K562 (cell line): ENCODE data around the gene CPED1. TPM values are rescaled to one million over a fixed set of nuclear protein-coding genes. Genes with fewer than 3 reads are reported as not detected.
A peak's percentile ranks its signal among the peaks of the same experiment; 100 is the strongest.

Experiments
- ATAC-seq: fragments of 200-7000 bp; cut with Tn5 transposase; 3 replicates; pipeline ENCODE4 v1.9.1; 2020; ENCODE audit warnings: moderate library complexity
- BruUV-seq: library from RNA; stranded (reverse); fragments of 400-500 nt; replicated peaks from 2 replicates; lab custom pipeline; 2021; lab: Mats Ljungman, UMichigan
- CTCF ChIA-PET: fragments of 300-600 bp; formaldehyde crosslinking; extraction: SDS; loops from one replicate; lab custom pipeline; 2021; ENCODE audit warnings: low intra/inter-chr PET ratio; lab: Yijun Ruan, JAX
- POLR2A ChIA-PET: fragments of 300-600, 350-650 bp; sonication (Branson Sonifier 250); formaldehyde crosslinking; extraction: SDS; loops from one replicate; lab custom pipeline; 2021; ENCODE audit warnings: antibody characterized with exemption, inconsistent platforms; lab: Yijun Ruan, JAX
- DNase-seq, 4 experiments: peaks; one replicate each; pipeline versions ENCODE4 v3.0.0 to v3.0.0-alpha.2; 2011 to 2018; ENCODE audit warnings: low spot score in 3 of 4, mixed read lengths in 3 of 4; ENCODE audit errors: extremely low read depth in 1 of 4
- FAIRE-seq: peaks from 2 replicates; lab custom pipeline; 2011; peaks lifted over from hg19 to GRCh38; lab: Jason Lieb, UNC
- H2AFZ ChIP-seq: 2 replicates; pipeline ENCODE4 v1.6.0; 2011; ENCODE audit warnings: low read depth, low read length, control low read depth, inconsistent platforms
- H3K27ac ChIP-seq: fragments of 200-600 bp; 3 replicates; pipeline ENCODE4 v1.8.0; 2011; ENCODE audit warnings: low read depth, mild to moderate bottlenecking, control low read depth, inconsistent platforms, low read length, moderate library complexity, mixed read lengths; ENCODE audit errors: extremely low read depth
- H3K27me3 ChIP-seq, 2 experiments: fragments of 300-600 bp in 1 of 2; 2 replicates in 1 of 2; 3 replicates in 1 of 2; pipeline versions ENCODE4 v1.6.0 to v1.8.0; 2011; ENCODE audit warnings: inconsistent platforms in 2 of 2, low read length in 2 of 2, mild to moderate bottlenecking in 1 of 2, mixed read lengths in 1 of 2, moderate library complexity in 1 of 2; ENCODE audit not compliant: control insufficient read depth in 2 of 2, insufficient read depth in 2 of 2
- H3K36me3 ChIP-seq: fragments of 300-600 bp; 3 replicates; pipeline ENCODE4 v1.8.0; 2011; ENCODE audit warnings: mild to moderate bottlenecking, low read length, inconsistent platforms; ENCODE audit not compliant: control insufficient read depth, insufficient read depth
- H3K4me1 ChIP-seq, 2 experiments: fragments of 200-600 bp in 1 of 2; replicated peaks in 1 of 2; 2 replicates in 1 of 2; 3 replicates in 1 of 2; pipeline versions ENCODE4 v1.5.1 to v1.8.0; 2011; ENCODE audit warnings: inconsistent platforms in 2 of 2, low read length in 2 of 2, mild to moderate bottlenecking in 1 of 2, mixed read lengths in 1 of 2, moderate library complexity in 1 of 2; ENCODE audit not compliant: control insufficient read depth in 2 of 2, insufficient read depth in 2 of 2
- H3K4me2 ChIP-seq: 2 replicates; pipeline ENCODE4 v1.6.1; 2011; ENCODE audit warnings: low read length, control low read depth, inconsistent platforms, mixed read lengths; ENCODE audit not compliant: insufficient read depth
- H3K4me3 ChIP-seq: fragments of 200-600 bp; sonication (generic), shearing (Covaris generic); 2 replicates; pipeline ENCODE4 v1.5.1; 2016; ENCODE audit warnings: control low read depth, inconsistent platforms
- H3K79me2 ChIP-seq: fragments of 200-600 bp; 3 replicates; pipeline ENCODE4 v1.8.0; 2011; ENCODE audit warnings: low read length, inconsistent platforms; ENCODE audit not compliant: control insufficient read depth, insufficient read depth
- H3K9ac ChIP-seq, 2 experiments: 2 replicates each; pipeline versions ENCODE4 v1.6.0 to v1.6.1; 2011; ENCODE audit warnings: low read depth in 2 of 2, low read length in 2 of 2, control low read depth in 1 of 2, inconsistent platforms in 1 of 2, mild to moderate bottlenecking in 1 of 2, mixed read lengths in 1 of 2; ENCODE audit not compliant: insufficient read depth in 1 of 2
- H3K9me1 ChIP-seq: one replicate; pipeline ENCODE4 v1.6.0; 2011; ENCODE audit warnings: inconsistent platforms, mild to moderate bottlenecking, low read length, moderate library complexity; ENCODE audit not compliant: control insufficient read depth, insufficient read depth
- H3K9me3 ChIP-seq: replicated peaks from 2 replicates; pipeline ENCODE4 v1.5.1; 2011; ENCODE audit warnings: low read depth, low read length, inconsistent platforms; ENCODE audit not compliant: control insufficient read depth, insufficient read depth
- H4K20me1 ChIP-seq: replicated peaks from 2 replicates; pipeline ENCODE4 v1.6.1; 2011; ENCODE audit warnings: low read length, inconsistent platforms, mixed read lengths; ENCODE audit not compliant: control insufficient read depth, insufficient read depth
- POLR2A ChIP-seq: fragments of 450-650 bp; conservative IDR thresholded peaks from 2 replicates; pipeline ENCODE4 v1.6.1; 2016
- RBM22 ChIP-seq: fragments of 200-400 bp; formaldehyde crosslinking; IDR thresholded peaks from 2 replicates; pipeline ENCODE4 v1.6.1; 2018; ENCODE audit warnings: low read length, low read depth; ENCODE audit not compliant: poor library complexity, severe bottlenecking
- SMARCB1 ChIP-seq: IDR thresholded peaks from 2 replicates; pipeline ENCODE4 v1.6.1; 2011; ENCODE audit warnings: improper control_type of control experiment, low read depth; ENCODE audit not compliant: insufficient read length
- SREBF2 ChIP-seq: sonication (generic); formaldehyde crosslinking; IDR thresholded peaks from 2 replicates; pipeline ENCODE4 v1.4.0; 2020; ENCODE audit warnings: mild to moderate bottlenecking, missing genetic modification reagents
- USF1 ChIP-seq: sonication (generic); formaldehyde crosslinking; IDR thresholded peaks from 2 replicates; pipeline ENCODE4 v1.9.0; 2022; ENCODE audit warnings: mild to moderate bottlenecking, missing genetic modification reagents
- WGBS: fragments of 100-300 bp; shearing (Covaris generic); methylation state at CpG from one replicate; pipeline ENCODE4 v1.1.6; 2016; ENCODE audit warnings: low coverage, mixed read lengths; ENCODE audit not compliant: insufficient coverage; ENCODE audit errors: missing lambda C conversion rate; 5-methylcytosine and 5-hydroxymethylcytosine counted together
- in situ Hi-C: fragments of 300-500 bp; cut with MboI; formaldehyde crosslinking; loops from 4 replicates; pipeline ENCODE4 v1.15.0; 2018; ENCODE audit warnings: inconsistent platforms, mixed read lengths
- intact Hi-C: fragments of 100-400 bp; cut with micrococcal nuclease; formaldehyde crosslinking; loops from 2 replicates; pipeline ENCODE4 v1.14.2; 2022
- polyA plus RNA-seq, 8 experiments: library from polyadenylated mRNA; depleted of rRNA in 4 of 8; stranded (reverse) in 5 of 8; unstranded in 3 of 8; fragments of >200 nt; fragmentation: Nextera tagmentation in 2 of 8; fragmentation: Illumina TruSeq in 1 of 8; extraction: Ambion mirVana in 2 of 8; extraction: Trizol in 1 of 8; gene quantifications; 2 replicates each; pipeline versions ENCODE4 v1.2.1 to v1.2.3, GENCODE V29; 2011 to 2014; ENCODE audit warnings: inconsistent platforms in 1 of 8, missing spikeins in 1 of 8
- total RNA-seq, 7 experiments: library from RNA; depleted of rRNA in 6 of 7; stranded (reverse); fragments of >200 nt in 6 of 7; fragmentation: Illumina TruSeq in 2 of 7; extraction: Trizol in 2 of 7; gene quantifications; 2 replicates each; pipeline versions ENCODE4 v1.2.1 to v1.2.3, GENCODE V29; 2011 to 2021; ENCODE audit warnings: low replicate concordance in 1 of 7

Gene CPED1
- total and polyA plus RNA-seq, 9 of the 15 experiments (the other 6 are each of a cell fraction or from before 2014, with no cell fraction given), result 195 to 393 (median 290) TPM

DNA sequence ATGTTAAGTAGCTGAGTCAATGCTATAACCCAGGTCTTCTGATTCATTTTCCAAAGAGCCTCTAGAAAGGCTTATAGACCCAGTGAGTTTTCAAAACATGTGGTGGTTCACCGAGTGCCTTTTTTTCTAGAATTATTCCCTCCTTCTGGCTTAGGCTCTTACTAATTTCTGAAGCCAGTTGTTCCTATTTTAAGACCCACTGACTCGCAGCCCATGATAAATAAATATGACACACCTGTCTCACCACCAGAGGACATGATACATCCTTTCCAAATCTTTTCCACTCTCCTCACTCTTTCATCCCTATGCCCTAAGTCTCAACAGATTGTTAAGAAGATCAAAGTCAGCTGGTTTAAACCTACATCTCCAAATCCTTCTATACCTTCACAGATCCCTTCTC lies 214.3 kb downstream of the CPED1 start:
- H2AFZ ChIP-seq, result no peak overlapping the region

GRCh38 chr7:121204537-121204936 lies 216.0 kb downstream of the CPED1 start:
- ChIA-PET POLR2A (interaction anchor here (0.7 kb wide), 1 partner anchor 9 kb away, joined by 3 read pairs; no protein-coding TSS in a partner anchor), CTCF (no interaction called here)
- no peaks in the 10 kb centered on the region for H3K9me1 ChIP-seq
- intact Hi-C loops, result no loop called here
- H2AFZ ChIP-seq, result no peak overlapping the region
- no peaks in the 10 kb centered on the region for H3K9me3 ChIP-seq
- ATAC-seq, result no peak; the same call in 2 of the 3 replicates
- no peak for DNase-seq
- no peak overlapping the region for H3K9ac ChIP-seq
- H3K27ac ChIP-seq, result no peak overlapping the region
- no peaks in the 10 kb centered on the region for H3K4me1 ChIP-seq
- TF ChIP-seq SREBF2 (CRISPR knock-in tag) (peak; percentile 83; the same call in 1 of the 2 replicates), POLR2A (0 out of 2 replicates have a peak, but pooled peaks have one; percentile 20), SMARCB1 (no peak)
- no peak for FAIRE-seq
- in situ Hi-C loops, result no loop called here
- no peak overlapping the region for H3K4me3 ChIP-seq
- WGBS, result 90% methylated on average over 1 of the region's 1 CpG
- H3K27me3 ChIP-seq, result no peaks in the 10 kb centered on the region
- no peaks in the 10 kb centered on the region for H4K20me1 ChIP-seq
- H3K79me2 ChIP-seq, result peaks cover 40% of the 10 kb centered on the region
- H3K4me2 ChIP-seq, result no peak overlapping the region
- H3K36me3 ChIP-seq, result peaks cover 92% of the 10 kb centered on the region
- TSS peak; percentile 4 for BruUV-seq

More for the DNA sequence above, 214.3 kb downstream of the CPED1 start:
- H3K27ac ChIP-seq, result no peak overlapping the region
- no peaks in the 10 kb centered on the region for H3K27me3 ChIP-seq
- no peak overlapping the region for H3K4me2 ChIP-seq
- WGBS, result 82% methylated on average over 2 of the region's 2 CpGs
- H3K4me3 ChIP-seq, result no peak overlapping the region
- H4K20me1 ChIP-seq, result no peaks in the 10 kb centered on the region
- peaks cover 90% of the 10 kb centered on the region for H3K36me3 ChIP-seq
- no TSS peak for BruUV-seq
- ChIA-PET CTCF (no interaction called here), POLR2A (interaction anchor here (0.7 kb wide), 1 partner anchor 9 kb away, joined by 3 read pairs; no protein-coding TSS in a partner anchor)
- no peak for DNase-seq
- in situ Hi-C loops (no loop called here), intact Hi-C loops (no loop called here)
- H3K9me1 ChIP-seq, result no peaks in the 10 kb centered on the region
- no peaks in the 10 kb centered on the region for H3K4me1 ChIP-seq
- TF ChIP-seq RBM22, result peak; percentile 72
- no peak for TF ChIP-seq USF1 (CRISPR knock-in tag)
- no peaks in the 10 kb centered on the region for H3K9me3 ChIP-seq
- H3K9ac ChIP-seq, result no peak overlapping the region
- no peak for FAIRE-seq
- ATAC-seq, result no peak
- H3K79me2 ChIP-seq, result peaks cover 48% of the 10 kb centered on the region
